ENCODE data around the gene MMS22L. TPM values are rescaled to one million over a fixed set of nuclear protein-coding genes. Genes with fewer than 3 reads are reported as not detected.

Gene MMS22L
- total RNA-seq, 4 donors from 2014 or later, result 2.4 to 12.6 (median 6.4) TPM

DNA sequence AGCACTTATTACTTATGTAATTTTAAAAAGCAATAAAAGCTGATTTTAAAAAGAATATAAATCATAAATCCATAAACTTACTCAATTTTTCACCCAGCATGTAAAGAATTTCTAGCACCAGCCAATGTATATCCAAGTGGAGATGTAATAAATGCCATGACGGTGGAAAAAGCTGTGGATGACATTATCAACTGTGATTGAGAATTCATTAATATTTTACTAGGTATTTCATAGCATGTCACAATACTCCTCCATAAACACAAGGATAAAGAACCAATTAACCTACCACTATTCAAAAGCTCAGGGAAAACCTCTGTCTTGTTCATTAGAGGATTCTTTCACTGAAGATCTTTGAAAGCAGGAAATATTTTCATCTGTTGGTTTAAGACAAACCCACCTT is 13.2 kb downstream of the MMS22L start:
- in situ Hi-C loops (cut with MboI; ENCODE audit: low pct_ligation_motif_present in 1 of 4, low pct_unique_long_range_greater_than_20kb in 1 of 4, low sequenced_read_pairs in 3 of 4), result no loop called here
- intact Hi-C loops (cut with DNase I; ENCODE audit: low total_unique reads), result no loop called here
- 79 to 87% methylated on average over 1 of the region's 1 CpG for WGBS, 2 donors (ENCODE audit: low coverage in 1 of 2)
- H3K4me3 ChIP-seq, result no peak overlapping the region
- DNase-seq, result no peak
- no peaks in the 10 kb centered on the region for H3K27me3 ChIP-seq
- peaks cover 0 to 47% (median 9%) of the 10 kb centered on the region in 4 donors for H3K36me3 ChIP-seq
- no peak overlapping the region for H3K27ac ChIP-seq
- H3K4me1 ChIP-seq, result no peaks in the 10 kb centered on the region
- no peaks in the 10 kb centered on the region for H3K9me3 ChIP-seq
- no peak for TF ChIP-seq EP300 (IDR thresholded peaks at IDR 0.05; ENCODE audit: low read depth)
- TF ChIP-seq POLR2A (IDR thresholded peaks at IDR 0.05), result no peak
- TF ChIP-seq CTCF (IDR thresholded peaks at IDR 0.05), result no peak
- TF ChIP-seq POLR2AphosphoS5 (IDR thresholded peaks at IDR 0.05), result no peak

- 81 to 100% methylated on average over 2 of the region's 2 CpGs for WGBS, 2 donors (ENCODE audit: low coverage in 1 of 2)
- H3K9me3 ChIP-seq, result no peaks in the 10 kb centered on the region
- H3K4me1 ChIP-seq, result no peaks in the 10 kb centered on the region
- TF ChIP-seq EP300 (IDR thresholded peaks at IDR 0.05; ENCODE audit: low read depth) (no peak), POLR2A (IDR thresholded peaks at IDR 0.05) (no peak), CTCF (IDR thresholded peaks at IDR 0.05) (no peak), POLR2AphosphoS5 (IDR thresholded peaks at IDR 0.05) (no peak)
- H3K4me3 ChIP-seq, result no peak overlapping the region
- H3K27me3 ChIP-seq, result no peaks in the 10 kb centered on the region
- H3K27ac ChIP-seq, result no peak overlapping the region
- peaks cover 0 to 26% (median 7%) of the 10 kb centered on the region in 4 donors for H3K36me3 ChIP-seq
- no peak for DNase-seq
- in situ Hi-C loops (cut with MboI; ENCODE audit: low pct_ligation_motif_present in 1 of 4, low pct_unique_long_range_greater_than_20kb in 1 of 4, low sequenced_read_pairs in 3 of 4), result no loop called here
- intact Hi-C loops (cut with DNase I; ENCODE audit: low total_unique reads), result no loop called here
Observed at GRCh38 chr6:97262676-97263075, 20.3 kb downstream of the MMS22L start.

DNA sequence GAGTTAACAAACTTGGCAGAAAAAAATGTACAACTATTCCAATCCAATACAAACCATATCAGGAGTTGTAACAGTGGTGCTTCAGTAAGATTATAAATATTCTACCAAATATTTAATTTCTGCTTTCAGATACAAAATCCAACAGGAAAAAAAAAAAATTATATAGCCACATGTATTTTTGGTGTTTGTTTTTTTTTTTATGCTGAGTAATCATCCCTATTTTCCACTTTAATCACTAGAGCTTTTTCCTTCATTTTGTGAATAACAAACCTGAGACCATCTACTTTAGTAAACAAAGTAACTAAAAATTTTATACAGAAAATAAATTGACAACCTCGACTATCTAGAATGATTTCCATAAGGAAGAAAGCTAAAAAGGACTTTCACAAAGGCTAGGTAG is 36.2 kb downstream of the MMS22L start:
- in situ Hi-C loops (cut with MboI; ENCODE audit: low pct_ligation_motif_present in 1 of 4, low pct_unique_long_range_greater_than_20kb in 1 of 4, low sequenced_read_pairs in 3 of 4) (no loop called here), intact Hi-C loops (cut with DNase I; ENCODE audit: low total_unique reads) (no loop called here)
- Histone ChIP-seq H3K4me1 (no peaks in the 10 kb centered on the region), H3K9me3 (no peaks in the 10 kb centered on the region), H3K27me3 (no peaks in the 10 kb centered on the region), H3K27ac (no peak overlapping the region), H3K4me3 (no peak overlapping the region), H3K36me3 (peaks cover 0 to 5% (median 0%) of the 10 kb centered on the region in 4 donors)
- no peak for TF ChIP-seq POLR2AphosphoS5 (IDR thresholded peaks at IDR 0.05)
- TF ChIP-seq EP300 (IDR thresholded peaks at IDR 0.05; ENCODE audit: low read depth), result no peak
- TF ChIP-seq CTCF (IDR thresholded peaks at IDR 0.05), result no peak
- no peak for TF ChIP-seq POLR2A (IDR thresholded peaks at IDR 0.05)
- no peak for DNase-seq
- WGBS, 2 donors (ENCODE audit: low coverage in 1 of 2), result 89 to 95% methylated on average over 1 of the region's 1 CpG

- H3K27me3 ChIP-seq, result no peaks in the 10 kb centered on the region
- in situ Hi-C loops (cut with MboI; ENCODE audit: low pct_ligation_motif_present in 1 of 4, low pct_unique_long_range_greater_than_20kb in 1 of 4, low sequenced_read_pairs in 3 of 4) (no loop called here), intact Hi-C loops (cut with DNase I; ENCODE audit: low total_unique reads) (no loop called here)
- H3K27ac ChIP-seq, result no peak overlapping the region
- H3K36me3 ChIP-seq, result peaks cover 0 to 1% (median 0%) of the 10 kb centered on the region in 4 donors
- TF ChIP-seq EP300 (IDR thresholded peaks at IDR 0.05; ENCODE audit: low read depth) (no peak), POLR2AphosphoS5 (IDR thresholded peaks at IDR 0.05) (no peak), POLR2A (IDR thresholded peaks at IDR 0.05) (no peak), CTCF (IDR thresholded peaks at IDR 0.05) (no peak)
- no peak for DNase-seq
- H3K4me1 ChIP-seq, result no peaks in the 10 kb centered on the region
- H3K9me3 ChIP-seq, result no peaks in the 10 kb centered on the region
- H3K4me3 ChIP-seq, result no peak overlapping the region
- WGBS, 2 donors (ENCODE audit: low coverage in 1 of 2), result 92 to 96% methylated on average over 2 of the region's 2 CpGs
Observed at GRCh38 chr6:97240222-97240621, 42.8 kb downstream of the MMS22L start.

All from transverse colon (tissue), 4 donors.